HG02885 (cell line): ENCODE data around the gene TBC1D12.
A peak's percentile ranks its signal among the peaks of the same experiment; 100 is the strongest.

ENCODE experiments used
- ATAC-seq: cut with Tn5 transposase; IDR thresholded peaks from one replicate; pipeline ENCODE4 v1.9.1; 2021; ENCODE audit warnings: mild to moderate bottlenecking; ENCODE audit not compliant: unreplicated experiment, poor library complexity

The TBC1D12 gene

DNA sequence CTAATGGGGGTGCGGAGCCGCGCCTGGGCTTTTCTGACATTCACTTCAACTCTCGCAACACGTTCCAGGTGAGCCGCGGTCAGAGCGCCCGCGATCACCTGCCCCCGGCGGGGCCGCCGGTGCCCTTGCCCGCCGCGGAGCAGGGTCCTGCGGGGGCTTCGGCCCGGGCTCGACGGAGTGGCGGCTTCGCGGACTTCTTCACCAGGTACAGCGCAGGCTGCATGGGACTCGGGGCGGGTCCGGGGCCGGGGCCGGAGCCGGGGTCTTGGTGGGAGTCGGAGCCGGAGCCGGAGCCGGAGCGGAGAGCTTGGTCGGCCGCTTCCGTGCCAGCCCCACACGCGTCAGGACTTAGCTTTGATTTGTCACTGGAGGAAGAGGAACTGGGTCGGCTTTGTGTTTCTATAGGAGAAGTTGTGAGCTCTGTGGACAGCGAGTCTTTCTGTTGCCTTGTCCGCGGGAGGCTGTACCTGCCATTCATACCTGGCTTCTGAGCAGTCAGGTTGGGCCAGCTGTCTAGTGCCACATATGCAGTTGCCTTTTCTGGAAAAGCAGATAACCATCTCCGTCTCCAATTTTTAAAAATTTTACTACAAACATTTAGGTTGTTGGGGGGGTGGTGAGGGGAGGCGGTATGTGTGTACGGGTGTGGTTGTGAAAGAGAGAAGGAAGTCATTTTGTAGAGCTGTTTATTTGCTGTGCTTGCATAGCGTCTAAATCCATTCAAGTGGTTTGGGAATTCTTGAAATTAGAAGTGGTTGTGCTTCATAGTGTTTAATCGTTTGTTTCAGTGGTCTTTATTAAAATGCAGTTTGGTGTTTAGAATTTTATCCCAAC lies 1.3 kb downstream of the TBC1D12 start:
- ATAC-seq = peak; percentile 65

DNA sequence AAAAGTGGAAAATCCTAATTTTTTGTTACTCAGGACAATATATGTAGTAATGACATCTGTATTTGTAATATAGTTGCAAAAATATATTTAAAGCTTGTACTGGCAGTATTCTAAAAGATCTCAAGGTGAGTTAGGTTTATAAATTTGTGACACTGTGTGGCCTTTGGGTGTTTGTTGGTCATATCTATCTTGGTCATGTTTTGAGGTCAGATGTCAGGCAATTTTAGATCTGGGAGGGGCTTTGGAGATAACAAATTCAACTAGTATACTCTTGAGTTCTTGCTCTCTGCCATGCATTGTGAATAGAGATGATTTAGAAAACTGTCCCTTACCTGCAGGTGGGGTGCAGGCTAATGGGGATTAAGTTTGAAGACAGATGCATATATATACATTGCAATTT lies 3.1 kb downstream of the TBC1D12 start:
- ATAC-seq = no peak

DNA sequence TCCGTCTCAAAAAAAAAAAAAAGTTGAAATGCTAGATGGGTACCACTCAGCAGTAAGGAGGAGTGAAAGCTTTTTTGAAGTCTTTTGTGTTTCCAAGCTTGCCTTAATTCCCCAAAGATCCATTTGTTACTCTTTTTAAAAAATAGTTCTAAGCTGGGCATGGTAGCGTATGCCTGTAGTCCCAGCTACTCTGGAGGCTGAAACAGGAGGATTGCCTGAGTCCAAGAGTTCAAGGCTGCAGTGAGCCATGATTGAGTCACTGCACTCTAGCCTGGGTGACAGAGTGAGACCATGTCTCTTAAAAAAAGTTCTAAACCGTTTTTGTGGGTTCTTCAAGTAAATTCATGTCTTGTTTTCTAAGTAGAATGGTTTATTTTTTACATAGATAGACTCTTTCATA lies 5.3 kb downstream of the TBC1D12 start:
- ATAC-seq = no peak

DNA sequence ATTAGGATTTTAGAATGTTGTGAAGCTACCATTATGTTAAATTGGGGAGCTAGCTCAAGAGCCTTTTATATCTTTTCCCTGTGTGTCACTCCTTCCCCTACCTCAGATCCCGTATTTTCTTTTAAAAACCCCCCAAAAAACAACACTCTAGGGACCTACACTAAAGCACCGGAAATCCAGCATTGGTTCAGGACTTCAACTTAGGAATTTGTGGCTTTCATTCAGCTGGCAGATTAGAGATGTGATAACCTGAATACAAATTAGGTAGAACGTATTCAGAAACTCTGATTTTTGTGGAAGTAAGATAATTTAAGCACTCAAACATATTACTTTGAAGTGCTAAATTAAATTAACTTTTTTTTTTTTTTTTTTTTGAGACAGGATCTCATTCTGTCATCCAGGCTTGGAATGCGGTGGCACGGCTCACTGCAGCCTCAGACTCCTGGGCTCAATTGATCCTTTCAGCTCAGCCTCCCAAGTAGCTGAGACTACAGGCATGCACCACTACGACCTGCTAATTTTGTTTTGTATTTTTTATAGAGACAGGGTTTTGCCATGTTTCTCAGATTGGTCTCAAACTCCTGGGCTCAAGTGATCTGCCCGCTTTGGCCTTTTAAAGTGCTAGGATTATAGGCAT lies 6.8 kb downstream of the TBC1D12 start:
- no peak for ATAC-seq

DNA sequence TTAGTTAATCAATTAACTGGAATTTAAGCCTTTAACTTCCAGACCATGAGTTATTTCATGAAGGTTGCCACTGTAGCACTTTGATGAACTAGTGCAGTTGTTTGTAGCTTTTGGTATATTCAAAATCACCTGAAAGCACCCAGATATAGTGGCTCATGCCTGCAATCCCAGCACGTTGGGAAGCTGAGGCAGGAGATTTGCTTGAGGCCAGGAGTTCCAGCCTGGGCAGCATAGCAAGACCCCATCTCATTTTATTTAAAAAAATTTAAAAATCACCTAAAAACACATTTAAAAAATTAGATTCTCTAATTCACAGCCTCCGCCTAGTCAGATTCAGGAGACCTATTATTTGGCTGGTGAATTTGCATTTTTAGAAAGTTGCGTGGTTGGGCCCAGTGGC lies 9.0 kb downstream of the TBC1D12 start:
- ATAC-seq = no peak

DNA sequence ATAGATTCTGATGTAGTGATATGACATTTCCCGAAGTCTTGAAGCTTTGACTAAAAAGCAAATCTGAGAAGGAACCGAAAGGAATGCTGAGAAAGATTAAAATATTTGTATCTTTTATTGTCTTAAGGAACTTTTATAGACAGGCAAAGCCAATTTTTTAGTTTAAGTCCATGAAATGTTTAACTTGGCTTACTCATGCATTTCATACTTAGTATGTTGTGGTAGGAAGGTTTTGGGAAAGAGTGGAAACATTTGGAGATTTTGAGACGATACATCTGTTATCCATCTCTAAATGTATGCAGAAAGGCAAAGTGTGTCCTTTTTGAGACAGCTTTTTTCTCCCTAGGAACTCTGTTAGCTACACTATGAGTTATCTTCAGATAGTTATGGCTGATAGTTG lies 10.1 kb downstream of the TBC1D12 start:
- ATAC-seq = no peak

DNA sequence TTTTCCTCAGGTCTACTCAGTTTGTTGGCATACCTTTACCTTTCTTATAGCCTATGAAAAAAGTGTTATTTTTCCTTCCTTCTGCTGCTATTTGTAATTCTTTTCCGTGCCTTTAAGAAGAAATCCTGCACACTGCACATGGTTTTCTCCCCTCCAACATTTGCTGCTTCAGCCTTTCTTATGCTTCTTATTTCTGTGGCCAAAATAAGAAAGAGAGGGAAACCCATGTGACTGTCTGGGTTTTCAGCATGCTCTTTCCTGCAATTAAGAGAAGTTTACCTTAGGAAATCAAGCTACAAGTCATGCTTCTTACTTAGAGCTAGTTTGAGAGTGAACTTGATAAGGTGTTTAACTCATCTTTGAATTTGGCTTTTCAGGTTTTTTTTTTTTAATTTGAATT lies 11.0 kb downstream of the TBC1D12 start:
- no peak for ATAC-seq

DNA sequence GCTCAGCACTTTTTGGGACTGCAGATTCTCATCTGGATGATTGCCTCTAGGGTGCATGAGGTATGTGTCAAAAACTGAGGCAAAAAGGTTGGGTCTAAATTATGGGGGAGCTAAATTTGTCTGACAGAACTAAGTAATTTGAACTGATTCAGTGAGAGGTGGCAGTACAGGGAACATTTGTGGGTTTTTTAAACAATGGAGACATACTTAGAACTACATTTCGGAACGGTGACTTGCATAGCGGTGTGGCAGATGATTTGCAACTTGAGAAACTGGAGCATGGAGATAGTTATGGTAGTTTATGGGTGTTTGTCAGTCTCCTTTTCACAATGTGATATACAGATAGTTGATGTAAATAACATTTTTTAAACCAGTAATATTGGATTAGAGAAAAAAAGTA lies 14.6 kb downstream of the TBC1D12 start:
- ATAC-seq = no peak

DNA sequence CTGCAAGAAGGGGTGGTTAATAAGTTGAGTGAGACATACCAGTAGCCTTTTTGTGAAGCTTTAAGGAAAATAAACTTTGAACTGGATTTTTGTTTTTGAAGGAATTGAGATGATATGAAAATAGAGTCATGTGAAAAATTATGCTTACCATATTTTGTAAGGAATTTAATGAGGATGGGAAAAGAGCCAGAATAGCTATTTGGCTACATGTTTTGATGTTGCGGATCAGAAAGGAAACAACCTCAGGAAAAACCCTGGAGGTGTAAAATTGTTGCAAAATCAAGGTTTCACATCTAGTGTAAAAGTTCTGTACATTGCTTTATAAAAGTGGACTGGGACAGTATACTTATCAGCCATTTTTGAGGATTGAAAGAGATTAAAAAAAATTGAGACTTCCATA lies 15.0 kb downstream of the TBC1D12 start:
- ATAC-seq = no peak

DNA sequence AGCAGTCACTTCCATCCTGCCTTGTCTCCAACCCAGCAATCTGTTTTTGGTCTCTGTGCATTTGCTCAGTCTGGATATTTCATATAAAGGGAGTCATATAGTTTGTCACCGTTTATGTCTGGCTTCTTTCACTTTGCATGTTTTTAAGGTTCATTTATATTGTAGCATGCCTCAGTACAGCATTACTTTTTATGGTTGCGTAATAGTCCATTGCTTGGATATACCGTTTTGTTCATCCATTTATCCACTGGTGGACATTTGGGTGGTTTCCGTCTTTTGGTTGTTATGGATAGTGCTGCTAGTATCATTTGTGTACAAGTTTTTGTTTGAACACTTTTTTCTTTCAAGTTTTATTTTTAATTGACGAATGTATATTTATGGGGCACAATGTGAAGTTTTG lies 18.2 kb downstream of the TBC1D12 start:
- no peak for ATAC-seq

DNA sequence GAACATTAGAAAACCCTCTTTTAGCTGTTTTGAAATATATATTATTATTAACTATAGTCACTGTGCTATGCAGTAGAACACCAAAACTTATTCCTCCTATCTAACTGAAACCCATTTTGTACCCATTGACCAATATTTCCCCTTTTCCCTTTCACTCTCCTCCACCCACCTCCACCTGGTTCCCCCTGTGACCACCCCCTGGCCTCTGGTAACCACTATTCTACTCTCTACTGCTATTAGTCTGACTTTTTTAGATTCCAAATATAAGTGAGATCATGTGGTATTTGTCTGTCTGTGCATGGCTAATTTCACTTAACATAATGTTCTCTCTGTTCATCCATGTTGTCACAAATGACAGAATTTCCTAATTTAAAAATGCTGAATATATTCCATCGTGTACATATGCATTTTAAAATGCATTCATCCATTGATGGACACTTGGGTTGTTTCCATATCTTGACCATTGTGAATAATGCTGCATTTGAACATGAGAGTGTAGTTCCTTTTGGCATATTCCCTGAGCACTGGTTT lies 18.7 kb downstream of the TBC1D12 start:
- ATAC-seq = no peak

DNA sequence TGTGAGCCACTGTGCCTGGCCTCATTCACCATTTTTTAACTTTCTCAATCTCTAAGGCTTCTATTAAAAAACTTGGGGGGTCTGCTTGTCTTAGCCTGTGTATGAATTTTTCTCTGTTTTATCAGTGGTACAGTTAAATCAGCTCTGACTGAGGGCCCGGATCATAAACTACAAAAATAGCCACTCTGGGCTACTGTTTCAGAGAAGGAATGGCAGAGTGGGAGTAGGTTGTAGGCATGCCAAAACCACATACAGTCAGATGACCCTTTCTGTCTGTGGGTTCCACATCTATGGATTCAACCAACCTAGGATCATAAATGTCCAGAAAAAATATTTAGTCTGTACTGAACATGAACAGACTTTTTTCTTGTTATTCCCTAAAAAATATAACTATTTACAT lies 21.3 kb downstream of the TBC1D12 start:
- ATAC-seq = no peak

DNA sequence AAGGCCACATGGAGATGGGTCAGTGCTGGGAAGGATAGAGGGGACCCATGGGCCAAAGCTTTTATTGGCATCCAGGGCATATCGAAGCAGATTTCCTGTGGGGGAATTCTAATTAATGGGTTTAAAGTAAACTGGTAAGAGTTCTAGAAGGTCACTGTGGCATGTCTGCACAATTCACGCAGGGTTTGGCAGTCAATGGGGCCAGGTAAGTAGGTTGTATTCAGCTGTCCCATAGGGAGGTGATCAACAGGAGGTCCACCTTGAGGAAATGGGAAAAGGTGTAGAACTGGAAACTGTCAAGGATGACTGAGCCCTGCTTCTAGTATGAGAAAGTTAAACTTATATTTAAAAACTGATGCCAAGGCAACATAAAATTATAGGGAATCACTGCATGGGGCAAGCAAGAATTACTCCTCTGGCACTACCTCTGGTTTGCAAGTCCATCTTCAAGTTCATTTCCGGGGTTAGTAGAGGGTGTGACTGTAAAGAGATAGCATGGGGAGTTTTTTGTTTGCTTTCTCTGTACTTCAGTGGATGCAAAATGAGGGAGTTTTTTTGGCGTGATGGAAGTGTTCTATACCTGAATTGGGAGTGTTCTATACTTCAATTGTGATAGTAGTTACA lies 22.5 kb downstream of the TBC1D12 start:
- no peak for ATAC-seq

DNA sequence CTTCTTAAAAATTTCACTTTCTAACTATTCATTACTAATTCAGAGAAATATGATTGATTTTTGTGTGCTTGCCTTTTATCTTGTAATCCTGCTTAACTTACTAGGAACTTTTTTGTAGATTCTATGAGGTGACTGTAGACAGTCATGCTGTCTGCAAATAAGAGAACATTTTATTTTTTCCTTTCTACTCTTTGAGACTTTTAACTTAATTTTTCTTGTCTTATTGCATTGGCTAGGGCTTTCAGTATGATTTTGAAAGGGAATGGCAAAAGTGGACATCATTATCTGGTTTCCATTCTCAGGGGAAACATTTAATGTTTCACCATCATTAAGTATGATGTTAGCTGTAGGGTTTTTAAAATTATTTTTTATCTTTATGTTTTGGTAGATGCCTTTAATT lies 23.6 kb downstream of the TBC1D12 start:
- no peak for ATAC-seq

DNA sequence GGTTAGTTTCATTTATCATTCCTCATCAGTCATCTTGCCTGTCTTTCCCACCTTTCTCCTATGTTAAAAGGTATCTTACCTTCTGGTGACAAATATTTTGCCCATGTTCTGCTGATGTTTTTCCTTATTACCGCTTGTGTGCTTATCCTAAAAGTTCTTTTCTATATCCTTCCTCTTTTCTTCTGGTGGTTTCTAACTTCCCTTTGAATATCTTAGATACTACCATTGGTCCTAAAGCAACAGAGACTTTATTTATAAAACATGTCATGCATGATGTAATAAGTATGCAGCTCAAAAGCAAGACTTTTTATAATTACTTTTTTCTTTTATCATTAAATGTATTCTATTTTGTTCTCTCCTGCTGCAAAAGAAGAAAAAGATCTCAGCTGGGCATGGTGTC lies 24.8 kb downstream of the TBC1D12 start:
- ATAC-seq = no peak

DNA sequence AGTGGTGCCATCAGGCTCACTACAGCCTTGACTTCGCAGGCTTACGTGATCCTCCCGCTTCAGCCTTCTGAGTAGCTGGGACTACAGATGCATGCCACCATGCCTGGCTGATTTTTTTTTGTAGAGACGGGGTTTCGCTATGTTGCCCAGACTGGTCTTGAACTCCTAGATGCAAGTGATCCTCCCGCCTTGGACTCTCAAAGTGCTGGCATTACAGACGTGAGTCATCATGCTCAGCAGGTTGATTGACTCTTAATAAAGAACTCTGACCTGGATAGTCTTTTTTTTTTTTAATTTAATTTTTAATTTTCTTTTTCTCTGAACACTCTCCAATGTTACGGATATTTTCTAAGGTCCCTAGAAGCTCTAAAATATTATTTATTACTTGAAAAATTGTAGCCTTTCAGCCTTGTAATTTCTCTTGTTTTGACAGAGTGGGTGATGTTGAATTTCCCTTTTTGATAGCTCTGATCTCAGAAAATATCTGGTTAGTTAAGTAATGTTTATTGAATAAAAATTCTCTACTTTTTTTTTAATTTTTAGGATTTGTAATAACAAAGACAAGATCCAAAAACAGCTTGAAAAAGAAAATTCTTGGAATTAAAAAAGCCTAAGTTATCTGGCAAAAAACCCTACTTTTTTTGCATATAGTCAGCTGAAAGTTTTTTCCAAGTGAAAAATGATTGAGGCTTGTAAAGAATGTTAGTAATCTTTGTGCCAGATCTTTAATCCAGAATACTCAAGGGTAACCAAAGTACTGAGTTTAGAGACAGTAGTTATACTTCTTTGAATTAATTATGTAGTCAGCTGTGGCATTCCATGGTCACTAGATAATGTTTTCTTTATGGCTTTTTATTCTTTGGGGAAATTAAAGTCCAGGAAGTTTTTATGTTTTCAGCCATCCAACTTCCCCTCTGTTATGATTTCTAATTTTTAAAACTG lies 26.7 kb downstream of the TBC1D12 start:
- ATAC-seq = no peak

DNA sequence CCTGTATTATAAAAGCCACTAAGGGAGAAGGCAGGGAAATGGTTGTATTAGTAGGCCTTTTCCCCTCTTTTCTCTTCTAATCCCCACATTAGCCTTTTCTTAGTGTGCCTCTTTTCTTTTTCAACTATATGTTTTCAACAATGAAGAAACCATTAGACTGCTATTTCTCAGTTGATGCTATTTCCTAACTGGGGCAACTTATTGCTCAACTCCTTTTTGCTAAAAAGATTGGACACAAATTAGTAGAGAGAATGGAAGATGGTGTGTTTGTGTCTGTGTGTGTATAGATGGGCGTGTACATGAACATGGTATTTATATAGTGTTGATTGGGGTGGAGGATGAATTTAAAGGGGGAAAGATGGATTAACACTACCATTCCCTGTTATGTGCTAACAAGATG lies 28.4 kb downstream of the TBC1D12 start:
- no peak for ATAC-seq

DNA sequence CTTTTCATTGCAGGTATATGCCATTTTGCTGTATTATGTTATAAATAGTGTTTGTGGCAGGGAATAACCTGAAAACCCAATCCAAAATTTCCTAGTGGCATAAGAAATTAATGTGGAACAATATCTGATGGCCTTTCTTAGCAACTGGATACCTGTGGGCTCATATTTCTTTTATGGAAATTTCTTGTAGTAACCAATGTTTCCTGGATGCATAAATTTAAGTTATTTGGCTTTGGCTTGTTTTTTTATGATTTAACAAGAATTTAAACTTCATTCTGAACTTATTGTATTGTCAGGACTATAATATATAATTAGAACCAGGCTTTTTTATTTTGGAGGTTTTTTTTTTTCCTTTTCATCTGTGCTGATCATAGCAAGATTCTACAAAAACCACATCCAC lies 30.1 kb downstream of the TBC1D12 start:
- ATAC-seq = no peak

DNA sequence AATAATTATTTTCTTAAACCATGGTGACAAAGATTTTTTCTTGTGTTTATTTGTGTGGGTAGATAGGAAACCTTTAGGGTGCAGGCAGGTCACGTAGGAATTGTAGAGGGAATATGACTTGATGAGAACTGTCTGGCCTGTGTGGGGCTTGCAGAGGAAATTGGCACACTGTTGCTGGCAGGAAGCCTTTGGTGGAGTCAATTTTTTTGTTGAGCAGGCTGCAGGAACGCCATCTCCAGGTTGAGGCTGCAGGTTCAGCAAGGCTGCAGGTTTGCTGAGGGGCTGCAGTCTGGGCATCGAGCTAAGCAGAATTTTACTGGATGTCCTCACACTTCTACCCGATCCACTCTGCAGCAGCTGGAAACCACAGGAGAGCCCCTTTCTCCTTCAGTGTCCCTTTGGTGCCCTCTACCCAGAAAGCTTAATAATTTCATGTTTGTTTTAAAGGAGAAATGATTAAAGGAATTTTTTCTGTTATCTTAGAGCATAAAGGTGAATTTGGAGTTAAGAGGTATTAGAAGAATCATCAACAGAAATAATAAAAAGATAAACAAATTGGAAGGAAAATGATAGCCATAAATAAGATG lies 37.0 kb downstream of the TBC1D12 start:
- ATAC-seq = no peak

DNA sequence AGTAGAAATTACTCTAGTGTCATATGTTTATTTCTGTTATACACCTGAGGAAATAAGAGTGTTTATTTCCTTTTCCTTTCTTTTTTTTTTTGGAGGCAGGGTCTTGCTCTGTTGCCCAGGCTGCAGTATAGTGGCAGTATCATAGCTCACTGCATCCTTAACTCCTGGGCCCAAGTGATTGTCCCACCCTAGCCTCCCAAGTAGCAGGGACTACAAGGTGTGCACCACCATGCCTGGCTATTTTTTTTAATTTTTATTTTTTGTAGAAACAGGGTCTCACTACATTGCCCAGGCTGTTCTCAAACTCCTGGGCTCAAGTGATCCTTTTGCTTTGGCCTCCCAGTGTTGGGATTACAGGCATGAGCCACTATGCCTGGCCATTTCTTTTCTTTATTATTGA lies 37.8 kb downstream of the TBC1D12 start:
- no peak for ATAC-seq
